BJ (cell line): ENCODE results near the gene FJX1. TPM values are rescaled to one million over a fixed set of nuclear protein-coding genes. Genes with fewer than 3 reads are reported as not detected.

Experiments used
- CTCF ChIA-PET: fragments of 350-600 bp; formaldehyde crosslinking; extraction: SDS; loops from one replicate; lab custom pipeline; 2021; ENCODE audit warnings: antibody characterized with exemption, inconsistent platforms; lab: Yijun Ruan, JAX
- POLR2A ChIA-PET: fragments of 300-600 bp; sonication (Branson Sonifier 250); formaldehyde crosslinking; extraction: SDS; loops from one replicate; lab custom pipeline; 2021; ENCODE audit warnings: antibody characterized with exemption; lab: Charles Lee
- DNase-seq: peaks from one replicate; pipeline ENCODE4 v3.0.0-alpha.2; 2011; ENCODE audit warnings: low read depth
- H3K27me3 ChIP-seq: 2 replicates; pipeline ENCODE4 v1.6.0; 2011; ENCODE audit warnings: low read length; ENCODE audit not compliant: control insufficient read depth, insufficient read depth
- H3K36me3 ChIP-seq: 2 replicates; pipeline ENCODE4 v1.5.1; 2011; ENCODE audit warnings: low read length; ENCODE audit not compliant: control insufficient read depth, insufficient read depth
- H3K4me3 ChIP-seq: 2 replicates; pipeline ENCODE4 v1.5.1; 2011; ENCODE audit warnings: low read depth, mild to moderate bottlenecking, control low read depth, low read length
- polyA plus RNA-seq: library from polyadenylated mRNA; depleted of rRNA; stranded (reverse); fragments of >200 nt; gene quantifications from 2 replicates; pipeline ENCODE4 v1.2.3, GENCODE V29; 2011
- TF ChIP-seq, protein P1 (sequence below): IDR thresholded peaks from 2 replicates; pipeline ENCODE4 v1.5.1; 2011; ENCODE audit warnings: low read depth, mild to moderate bottlenecking, control low read depth, inconsistent platforms, low read length, moderate library complexity; ENCODE audit not compliant: insufficient read depth

FJX1 gene
- polyA plus RNA-seq, 1 experiment: 6.1 TPM

DNA sequence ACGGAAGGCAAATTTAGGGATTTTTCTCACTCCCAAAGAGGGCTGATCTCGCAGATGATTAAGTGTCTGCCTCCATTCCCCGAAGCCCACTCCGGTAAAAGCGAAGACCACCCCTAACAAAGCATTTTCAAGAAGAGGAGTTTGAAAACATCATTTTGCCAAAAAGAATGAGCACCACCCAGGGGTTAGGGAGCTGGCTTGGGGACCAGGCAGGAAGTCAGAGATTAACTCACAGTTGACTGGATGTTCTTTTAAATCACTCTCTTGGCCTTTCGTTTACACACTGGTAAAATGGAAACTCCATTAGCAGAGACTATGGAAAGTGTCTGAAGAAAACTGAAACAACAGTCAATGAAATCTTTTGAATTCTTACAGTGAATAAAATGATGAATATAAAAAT is 36.5 kb downstream of the FJX1 start:
- ChIA-PET POLR2A (no interaction called here), CTCF (no interaction called here)
- no peaks in the 10 kb centered on the region for H3K36me3 ChIP-seq
- H3K27me3 ChIP-seq: no peaks in the 10 kb centered on the region
- TF ChIP-seq, protein P1, sequence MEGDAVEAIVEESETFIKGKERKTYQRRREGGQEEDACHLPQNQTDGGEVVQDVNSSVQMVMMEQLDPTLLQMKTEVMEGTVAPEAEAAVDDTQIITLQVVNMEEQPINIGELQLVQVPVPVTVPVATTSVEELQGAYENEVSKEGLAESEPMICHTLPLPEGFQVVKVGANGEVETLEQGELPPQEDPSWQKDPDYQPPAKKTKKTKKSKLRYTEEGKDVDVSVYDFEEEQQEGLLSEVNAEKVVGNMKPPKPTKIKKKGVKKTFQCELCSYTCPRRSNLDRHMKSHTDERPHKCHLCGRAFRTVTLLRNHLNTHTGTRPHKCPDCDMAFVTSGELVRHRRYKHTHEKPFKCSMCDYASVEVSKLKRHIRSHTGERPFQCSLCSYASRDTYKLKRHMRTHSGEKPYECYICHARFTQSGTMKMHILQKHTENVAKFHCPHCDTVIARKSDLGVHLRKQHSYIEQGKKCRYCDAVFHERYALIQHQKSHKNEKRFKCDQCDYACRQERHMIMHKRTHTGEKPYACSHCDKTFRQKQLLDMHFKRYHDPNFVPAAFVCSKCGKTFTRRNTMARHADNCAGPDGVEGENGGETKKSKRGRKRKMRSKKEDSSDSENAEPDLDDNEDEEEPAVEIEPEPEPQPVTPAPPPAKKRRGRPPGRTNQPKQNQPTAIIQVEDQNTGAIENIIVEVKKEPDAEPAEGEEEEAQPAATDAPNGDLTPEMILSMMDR: no peak
- DNase-seq: no peak
- no peak overlapping the region for H3K4me3 ChIP-seq

GRCh38 chr11:35655254-35655653 is 37.0 kb downstream of the FJX1 start:
- H3K27me3 ChIP-seq: no peaks in the 10 kb centered on the region
- DNase-seq: no peak
- H3K4me3 ChIP-seq: no peak overlapping the region
- CTCF ChIA-PET: no interaction called here
- POLR2A ChIA-PET: no interaction called here
- TF ChIP-seq, protein P1: no peak
- no peaks in the 10 kb centered on the region for H3K36me3 ChIP-seq

GRCh38 chr11:35655856-35656255 is 37.6 kb downstream of the FJX1 start:
- TF ChIP-seq, protein P1: no peak
- CTCF ChIA-PET: no interaction called here
- no peaks in the 10 kb centered on the region for H3K27me3 ChIP-seq
- H3K36me3 ChIP-seq: no peaks in the 10 kb centered on the region
- POLR2A ChIA-PET: no interaction called here
- H3K4me3 ChIP-seq: no peak overlapping the region
- DNase-seq: no peak

DNA sequence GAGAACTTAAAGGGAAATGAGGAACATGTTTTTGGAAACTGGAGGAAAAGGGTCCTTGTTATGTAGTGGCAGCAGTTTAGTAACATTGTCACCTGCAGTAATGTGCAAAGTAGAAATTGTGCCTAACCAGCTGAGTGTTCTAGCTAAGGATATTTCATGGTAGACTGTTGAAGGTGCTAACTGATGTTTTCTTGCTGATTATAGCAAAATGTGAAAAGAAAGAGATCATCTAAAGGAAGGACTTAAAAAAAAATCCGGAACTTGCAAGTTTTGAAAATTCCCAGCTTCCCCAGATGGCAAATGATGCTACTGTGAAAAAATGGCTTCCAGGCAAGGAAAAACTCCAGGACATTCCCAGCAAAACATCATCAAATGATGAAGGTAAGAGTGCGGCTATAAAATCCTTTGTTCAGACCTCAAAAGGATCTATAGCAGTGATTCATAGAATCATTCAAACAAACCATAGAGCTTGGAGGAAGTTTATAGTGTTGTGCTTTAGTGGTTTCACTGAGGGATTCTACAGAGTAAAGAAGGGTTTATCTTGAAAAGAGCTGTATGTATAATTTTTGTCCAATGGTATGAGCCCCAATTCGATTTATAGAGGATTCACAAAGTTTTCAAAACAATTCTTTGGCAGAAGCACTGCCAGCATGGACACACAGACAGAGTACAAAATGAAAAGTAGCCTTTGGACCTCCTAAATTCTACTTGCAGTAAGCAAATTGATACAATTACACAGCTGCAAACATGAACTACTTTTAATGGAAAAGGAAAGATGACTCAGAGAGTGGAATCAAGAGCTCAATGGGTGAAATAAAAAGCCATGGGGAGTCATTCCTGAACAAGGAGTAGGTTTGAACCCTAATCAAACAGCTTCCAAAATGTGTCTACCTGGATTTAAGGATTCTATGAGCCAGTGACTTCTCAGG is 40.0 kb downstream of the FJX1 start:
- ChIA-PET POLR2A (no interaction called here), CTCF (interaction anchor here (0.6 to 1.7 kb wide), 3 partner anchors 53 to 163 kb away, joined by 3 to 8 read pairs (median 3); no protein-coding TSS in a partner anchor)
- Histone ChIP-seq H3K36me3 (no peaks in the 10 kb centered on the region), H3K4me3 (no peak overlapping the region), H3K27me3 (no peaks in the 10 kb centered on the region)
- TF ChIP-seq, protein P1: no peak
- DNase-seq: no peak

GRCh38 chr11:35661534-35661933 is 43.3 kb downstream of the FJX1 start:
- ChIA-PET CTCF (interaction anchor here (1.1 kb wide), 1 partner anchor 373 kb away, joined by 3 read pairs; no protein-coding TSS in a partner anchor), POLR2A (no interaction called here)
- Histone ChIP-seq H3K36me3 (no peaks in the 10 kb centered on the region), H3K27me3 (no peaks in the 10 kb centered on the region), H3K4me3 (peak overlapping the region; percentile 66)
- TF ChIP-seq, protein P1: no peak
- no peak for DNase-seq
